ENCODE results near the gene DISP3. TPM values are rescaled to one million over a fixed set of nuclear protein-coding genes. Genes with fewer than 3 reads are reported as not detected.

Gene DISP3, protein sequence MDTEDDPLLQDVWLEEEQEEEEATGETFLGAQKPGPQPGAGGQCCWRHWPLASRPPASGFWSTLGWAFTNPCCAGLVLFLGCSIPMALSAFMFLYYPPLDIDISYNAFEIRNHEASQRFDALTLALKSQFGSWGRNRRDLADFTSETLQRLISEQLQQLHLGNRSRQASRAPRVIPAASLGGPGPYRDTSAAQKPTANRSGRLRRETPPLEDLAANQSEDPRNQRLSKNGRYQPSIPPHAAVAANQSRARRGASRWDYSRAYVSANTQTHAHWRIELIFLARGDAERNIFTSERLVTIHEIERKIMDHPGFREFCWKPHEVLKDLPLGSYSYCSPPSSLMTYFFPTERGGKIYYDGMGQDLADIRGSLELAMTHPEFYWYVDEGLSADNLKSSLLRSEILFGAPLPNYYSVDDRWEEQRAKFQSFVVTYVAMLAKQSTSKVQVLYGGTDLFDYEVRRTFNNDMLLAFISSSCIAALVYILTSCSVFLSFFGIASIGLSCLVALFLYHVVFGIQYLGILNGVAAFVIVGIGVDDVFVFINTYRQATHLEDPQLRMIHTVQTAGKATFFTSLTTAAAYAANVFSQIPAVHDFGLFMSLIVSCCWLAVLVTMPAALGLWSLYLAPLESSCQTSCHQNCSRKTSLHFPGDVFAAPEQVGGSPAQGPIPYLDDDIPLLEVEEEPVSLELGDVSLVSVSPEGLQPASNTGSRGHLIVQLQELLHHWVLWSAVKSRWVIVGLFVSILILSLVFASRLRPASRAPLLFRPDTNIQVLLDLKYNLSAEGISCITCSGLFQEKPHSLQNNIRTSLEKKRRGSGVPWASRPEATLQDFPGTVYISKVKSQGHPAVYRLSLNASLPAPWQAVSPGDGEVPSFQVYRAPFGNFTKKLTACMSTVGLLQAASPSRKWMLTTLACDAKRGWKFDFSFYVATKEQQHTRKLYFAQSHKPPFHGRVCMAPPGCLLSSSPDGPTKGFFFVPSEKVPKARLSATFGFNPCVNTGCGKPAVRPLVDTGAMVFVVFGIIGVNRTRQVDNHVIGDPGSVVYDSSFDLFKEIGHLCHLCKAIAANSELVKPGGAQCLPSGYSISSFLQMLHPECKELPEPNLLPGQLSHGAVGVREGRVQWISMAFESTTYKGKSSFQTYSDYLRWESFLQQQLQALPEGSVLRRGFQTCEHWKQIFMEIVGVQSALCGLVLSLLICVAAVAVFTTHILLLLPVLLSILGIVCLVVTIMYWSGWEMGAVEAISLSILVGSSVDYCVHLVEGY (N-terminal part only)
- under 1 TPM; 0.63 to 0.65 TPM for total RNA-seq

DNA sequence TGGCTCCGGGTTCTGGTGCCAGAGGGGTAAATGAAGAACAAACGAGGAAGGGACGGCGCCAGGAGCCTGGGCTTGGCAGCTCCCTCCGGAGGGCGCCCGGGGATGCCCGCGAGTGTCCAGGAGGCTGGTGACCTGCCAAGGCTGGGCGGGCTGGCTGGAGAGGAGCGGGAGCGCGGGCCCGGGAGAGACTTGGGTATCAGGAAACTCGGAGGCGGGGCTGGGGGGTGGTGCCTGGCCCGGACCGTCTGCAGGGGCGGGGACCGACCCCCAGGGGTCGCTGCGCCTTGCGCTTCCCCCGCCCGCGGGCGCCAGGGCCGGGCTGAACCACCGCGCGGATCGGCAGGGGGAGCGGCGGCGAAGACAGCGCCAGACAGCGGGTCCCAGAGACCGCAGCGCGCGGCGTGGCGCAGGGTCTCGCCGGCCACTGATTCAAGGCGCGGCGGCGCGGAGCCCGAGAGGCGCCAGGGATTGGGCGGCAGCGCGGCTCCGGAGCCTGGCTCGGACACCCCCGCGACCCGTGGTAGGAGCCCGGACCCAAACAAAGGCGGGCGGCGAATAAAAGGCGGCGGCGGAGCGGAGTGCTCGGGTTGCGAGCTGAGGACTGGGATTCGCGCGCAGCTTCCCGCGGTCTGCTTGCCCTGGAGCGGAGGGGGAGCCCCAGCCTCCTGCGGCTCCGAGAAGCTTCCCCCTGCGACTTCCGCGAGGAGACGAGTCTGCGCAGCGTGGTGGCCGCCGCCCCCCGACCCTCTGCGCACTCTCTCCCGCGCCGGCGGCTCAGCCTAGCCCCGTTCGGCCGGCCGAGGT, at the start of gene DISP3:
DISP3 (plus strand) TSS at position 585 of the 804 bp plus-strand sequence. CDS start 21,838 bp downstream, outside the sequence.
- POLR2A ChIA-PET = interaction anchor here (1.1 to 1.2 kb wide), 2 partner anchors 9 to 21 kb away, joined by 3 to 8 read pairs; no protein-coding TSS in a partner anchor
- ATAC-seq = peak; percentile 93
- DNase-seq = peak; percentile 88
- H3K4me1 Mint-ChIP-seq (ENCODE audit: low read depth) = peaks cover 9% of the 10 kb centered on the region
- no peaks in the 10 kb centered on the region for H3K36me3 Mint-ChIP-seq (ENCODE audit: low read depth)
- CTCF ChIA-PET = interaction anchor here (0.6 to 2.1 kb wide), 11 partner anchors 9 to 240 kb away, joined by 3 to 9 read pairs (median 3); no protein-coding TSS in a partner anchor
- H3K4me3 Mint-ChIP-seq = peak within 1 kb of the TSS; percentile 56
- H3K27ac Mint-ChIP-seq = no peak within 1 kb of the TSS
- H3K9me3 Mint-ChIP-seq = no peaks in the 10 kb centered on the region
- TF ChIP-seq, protein P1, sequence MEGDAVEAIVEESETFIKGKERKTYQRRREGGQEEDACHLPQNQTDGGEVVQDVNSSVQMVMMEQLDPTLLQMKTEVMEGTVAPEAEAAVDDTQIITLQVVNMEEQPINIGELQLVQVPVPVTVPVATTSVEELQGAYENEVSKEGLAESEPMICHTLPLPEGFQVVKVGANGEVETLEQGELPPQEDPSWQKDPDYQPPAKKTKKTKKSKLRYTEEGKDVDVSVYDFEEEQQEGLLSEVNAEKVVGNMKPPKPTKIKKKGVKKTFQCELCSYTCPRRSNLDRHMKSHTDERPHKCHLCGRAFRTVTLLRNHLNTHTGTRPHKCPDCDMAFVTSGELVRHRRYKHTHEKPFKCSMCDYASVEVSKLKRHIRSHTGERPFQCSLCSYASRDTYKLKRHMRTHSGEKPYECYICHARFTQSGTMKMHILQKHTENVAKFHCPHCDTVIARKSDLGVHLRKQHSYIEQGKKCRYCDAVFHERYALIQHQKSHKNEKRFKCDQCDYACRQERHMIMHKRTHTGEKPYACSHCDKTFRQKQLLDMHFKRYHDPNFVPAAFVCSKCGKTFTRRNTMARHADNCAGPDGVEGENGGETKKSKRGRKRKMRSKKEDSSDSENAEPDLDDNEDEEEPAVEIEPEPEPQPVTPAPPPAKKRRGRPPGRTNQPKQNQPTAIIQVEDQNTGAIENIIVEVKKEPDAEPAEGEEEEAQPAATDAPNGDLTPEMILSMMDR (IDR thresholded peaks at IDR 0.05) = peak; percentile 92
- intact Hi-C loops (cut with micrococcal nuclease) = loop anchor here (10.0 kb wide), 1 partner anchor 166 kb away; no protein-coding TSS in a partner anchor
- H3K27me3 Mint-ChIP-seq = peaks cover 36% of the 10 kb centered on the region

DNA sequence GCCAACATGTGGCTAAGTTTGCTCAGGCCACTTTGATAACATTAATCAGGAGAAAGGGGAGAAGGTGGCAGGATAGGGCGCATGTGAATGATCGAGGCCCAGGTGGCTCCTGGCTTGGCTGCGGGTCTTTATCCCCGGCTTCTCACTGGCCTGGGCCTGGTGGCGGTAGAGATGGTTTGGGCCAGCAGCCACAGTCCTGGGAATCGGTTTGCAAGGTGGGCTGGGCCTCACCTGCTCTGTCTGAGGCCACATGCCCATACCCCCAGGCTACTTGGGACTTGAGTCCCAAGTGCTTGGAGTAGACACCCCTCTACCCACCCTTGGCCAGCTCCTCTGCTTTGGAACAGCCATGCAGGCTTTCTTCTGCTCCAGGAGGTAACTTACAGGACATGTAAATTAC, 49.7 kb upstream of the DISP3 start:
- CTCF ChIA-PET = interaction anchor here (0.7 kb wide), 1 partner anchor 34 kb away, joined by 3 read pairs; no protein-coding TSS in a partner anchor
- Mint-ChIP-seq H3K27ac (no peak overlapping the region), H3K9me3 (no peaks in the 10 kb centered on the region), H3K36me3 (ENCODE audit: low read depth) (no peaks in the 10 kb centered on the region), H3K27me3 (no peaks in the 10 kb centered on the region), H3K4me1 (ENCODE audit: low read depth) (no peaks in the 10 kb centered on the region), H3K4me3 (no peak overlapping the region)
- DNase-seq (no peak), ATAC-seq (no peak)
- intact Hi-C loops (cut with micrococcal nuclease) = no loop called here
- POLR2A ChIA-PET = no interaction called here
- TF ChIP-seq, protein P1 (IDR thresholded peaks at IDR 0.05) = no peak

DNA sequence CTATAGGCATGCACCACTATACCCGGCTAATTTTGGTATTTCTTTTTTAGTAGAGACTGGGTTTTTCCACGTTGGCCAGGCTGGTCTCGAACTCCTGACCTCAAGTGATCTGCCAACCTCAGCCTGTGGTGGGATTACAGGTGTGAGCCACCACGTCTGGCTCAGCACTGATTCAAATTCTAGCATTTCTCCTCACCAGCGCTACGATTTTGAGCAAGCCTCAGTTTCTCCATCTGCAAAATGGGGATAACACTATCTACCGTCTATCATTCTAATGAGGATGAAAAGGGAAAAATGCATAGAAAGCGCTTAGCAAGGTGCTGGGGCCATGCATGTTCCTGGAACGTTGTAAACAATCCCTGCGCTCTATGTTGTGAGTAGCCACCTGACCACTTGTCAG, 49.0 kb upstream of the DISP3 start:
- CTCF ChIA-PET = no interaction called here
- no peaks in the 10 kb centered on the region for H3K27me3 Mint-ChIP-seq
- no peaks in the 10 kb centered on the region for H3K36me3 Mint-ChIP-seq (ENCODE audit: low read depth)
- no peak for DNase-seq
- TF ChIP-seq, protein P1 (IDR thresholded peaks at IDR 0.05) = no peak
- no peak for ATAC-seq
- intact Hi-C loops (cut with micrococcal nuclease) = no loop called here
- no peaks in the 10 kb centered on the region for H3K9me3 Mint-ChIP-seq
- H3K4me1 Mint-ChIP-seq (ENCODE audit: low read depth) = no peaks in the 10 kb centered on the region
- H3K4me3 Mint-ChIP-seq = no peak overlapping the region
- no peak overlapping the region for H3K27ac Mint-ChIP-seq
- POLR2A ChIA-PET = no interaction called here

DNA sequence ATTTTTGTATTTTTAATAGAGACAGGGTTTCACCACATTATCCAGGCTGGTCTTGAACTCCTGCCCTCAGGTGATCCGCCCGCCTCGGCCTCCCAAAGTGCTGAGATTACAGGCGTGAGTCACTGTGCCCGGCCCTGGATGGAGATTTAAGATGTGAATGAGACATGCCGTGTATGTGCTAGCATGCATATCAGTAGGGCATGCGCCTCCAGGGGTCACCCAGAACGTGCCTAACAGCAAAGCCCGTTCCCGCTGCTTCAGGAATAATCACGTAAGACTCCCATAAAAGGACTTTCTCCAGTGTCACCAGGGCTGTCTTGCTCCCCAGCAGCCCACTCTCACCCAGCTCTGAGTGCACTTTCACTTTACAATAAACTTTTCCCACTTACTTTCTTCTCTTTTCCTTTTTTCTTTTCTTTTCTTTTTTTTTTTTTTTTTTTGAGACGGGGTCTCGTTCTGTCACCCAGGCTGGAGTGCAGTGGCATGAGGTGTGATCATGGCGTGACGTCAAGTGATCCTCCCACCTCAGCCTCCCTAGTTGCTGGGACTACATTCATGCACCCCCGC, 46.9 kb upstream of the DISP3 start:
- peaks cover 7% of the 10 kb centered on the region for H3K4me1 Mint-ChIP-seq (ENCODE audit: low read depth)
- intact Hi-C loops (cut with micrococcal nuclease) = no loop called here
- no peaks in the 10 kb centered on the region for H3K27me3 Mint-ChIP-seq
- no peaks in the 10 kb centered on the region for H3K9me3 Mint-ChIP-seq
- POLR2A ChIA-PET = no interaction called here
- no peaks in the 10 kb centered on the region for H3K36me3 Mint-ChIP-seq (ENCODE audit: low read depth)
- no peak for ATAC-seq
- H3K4me3 Mint-ChIP-seq = no peak overlapping the region
- no peak overlapping the region for H3K27ac Mint-ChIP-seq
- CTCF ChIA-PET = no interaction called here
- TF ChIP-seq, protein P1 (IDR thresholded peaks at IDR 0.05) = no peak
- no peak for DNase-seq
